ENCODE data around the gene ECHDC1.
"Not testable (repeated sequence)": the region's sequence is repeated elsewhere in the genome, so short reads cannot be mapped to it uniquely, and the experiment has no call there.

ECHDC1 gene

DNA sequence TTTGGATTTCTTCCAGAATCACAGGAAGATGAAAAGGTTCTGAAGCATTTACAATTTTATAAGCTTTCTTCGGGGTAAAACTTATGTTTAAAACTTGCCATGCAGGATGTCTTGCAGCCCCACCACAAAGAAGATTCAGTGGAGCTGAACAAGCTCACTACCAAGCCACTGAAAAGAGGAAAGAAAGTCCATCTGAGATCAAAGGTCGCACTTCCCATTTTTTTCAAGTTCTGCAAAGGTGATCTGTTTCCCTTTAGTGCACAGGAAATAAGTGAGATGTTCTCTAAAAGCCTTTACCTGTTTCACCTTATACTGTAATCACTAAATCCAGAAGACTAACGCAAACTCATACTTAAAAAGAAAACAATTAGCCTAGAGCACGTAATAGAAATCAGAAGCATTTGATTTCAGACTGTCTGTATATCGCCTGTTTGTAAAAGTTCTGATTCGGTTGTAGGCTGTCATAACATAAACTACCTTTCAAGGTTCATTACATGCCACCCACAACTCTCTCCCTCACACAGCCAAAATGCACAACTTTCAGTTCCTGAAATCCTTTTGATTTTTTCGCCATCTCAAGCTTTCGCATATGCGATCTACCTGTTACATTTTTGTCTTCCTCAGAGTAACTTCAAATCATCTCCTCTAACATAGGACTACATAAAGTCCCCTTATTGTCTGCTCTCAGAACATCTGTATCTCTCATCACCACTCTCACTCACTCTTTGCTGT is 1.8 kb downstream of the ECHDC1 start:
- no peak for DNase-seq

DNA sequence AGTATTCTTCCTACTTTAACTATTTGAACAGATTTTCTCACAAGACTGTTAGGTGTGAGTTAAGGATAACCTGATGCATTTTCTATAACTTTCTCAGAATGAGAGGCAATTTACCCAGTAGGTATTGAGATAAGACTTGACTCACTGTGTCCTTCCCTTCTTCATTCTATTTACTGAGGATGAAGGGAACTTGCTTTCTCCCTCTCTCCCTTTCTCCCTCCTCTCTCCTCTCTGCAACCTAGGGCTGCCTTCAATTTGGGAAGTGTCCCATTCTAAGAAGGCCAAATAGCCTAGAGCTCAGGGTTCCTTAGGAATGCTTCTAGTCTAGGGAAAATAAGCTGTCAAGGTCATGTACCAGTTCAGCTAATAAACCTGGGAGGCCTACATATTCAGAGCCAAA is 3.2 kb downstream of the ECHDC1 start:
- no peak for DNase-seq

DNA sequence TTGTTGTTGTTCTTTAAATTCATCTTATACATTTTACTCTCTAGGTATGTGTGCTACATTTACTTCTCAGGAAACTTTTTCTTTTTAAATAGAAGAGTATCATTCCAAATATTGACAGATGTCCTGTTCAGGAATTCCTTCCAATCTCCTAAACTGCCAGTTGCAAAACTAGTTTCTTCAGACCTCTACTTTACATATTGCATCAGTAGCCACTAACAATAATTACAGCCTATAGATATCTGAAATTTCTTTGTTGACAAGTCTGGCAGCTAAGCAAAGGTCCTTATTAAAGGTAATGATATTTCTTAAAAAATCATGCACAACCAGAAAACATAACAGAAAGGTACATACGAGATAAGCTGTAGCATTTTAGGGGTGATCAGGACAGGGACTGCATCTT is 4.5 kb downstream of the ECHDC1 start:
- no peak for DNase-seq

DNA sequence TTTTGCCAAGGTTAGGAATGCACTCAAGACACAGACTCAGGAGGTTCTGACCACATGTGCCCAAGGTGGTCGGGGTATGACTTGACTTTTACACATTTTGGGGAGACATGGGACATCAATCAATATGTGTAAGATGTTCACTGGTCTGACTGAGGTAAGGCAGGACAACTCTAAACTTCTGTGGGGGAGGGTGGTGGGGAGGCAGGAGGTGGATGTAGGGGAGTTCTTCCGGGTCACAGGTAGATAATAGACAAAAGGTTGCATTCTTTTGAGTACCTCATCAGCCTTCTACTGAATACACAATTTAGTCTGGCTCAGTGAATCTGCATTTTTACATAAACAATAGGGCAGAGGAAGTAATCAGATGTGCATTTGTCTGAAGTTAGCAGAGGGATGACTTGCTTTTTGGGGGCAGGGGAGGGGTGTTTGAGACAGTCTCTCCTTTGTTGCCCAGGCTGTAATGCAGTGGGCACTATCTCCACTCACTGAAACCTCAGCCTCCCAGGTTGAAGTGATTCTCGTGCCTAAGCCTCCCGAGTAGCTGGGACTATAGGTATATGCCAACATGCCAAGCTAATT is 10.9 kb downstream of the ECHDC1 start:
- DNase-seq, result no peak

GRCh38 chr6:127331256-127331655 is 12.2 kb downstream of the ECHDC1 start:
- not testable (repeated sequence) for DNase-seq

DNA sequence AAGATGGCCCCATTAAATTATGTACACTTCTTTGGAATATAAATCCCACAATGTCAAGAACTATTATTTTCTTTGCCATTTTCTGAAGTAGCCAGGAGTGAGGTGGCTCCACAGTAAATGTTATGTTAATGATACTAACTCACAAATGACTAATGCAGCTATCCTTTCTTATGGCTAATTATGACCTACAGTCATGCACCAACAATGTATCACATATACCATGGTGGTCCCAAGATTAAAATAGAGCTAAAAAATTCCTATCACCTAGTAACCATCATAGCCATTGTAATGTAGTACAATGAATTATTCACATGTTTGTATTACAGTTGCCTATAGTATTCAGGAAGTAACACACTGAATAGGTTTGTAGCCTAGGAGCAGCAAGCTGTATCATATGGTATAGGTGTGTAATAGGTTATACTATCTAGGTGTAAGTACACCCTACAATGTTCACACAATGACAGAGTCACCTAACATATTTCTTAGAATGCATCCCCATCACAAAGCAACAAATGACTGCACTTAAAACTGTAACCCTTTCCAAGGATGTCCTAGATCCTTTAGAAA is 15.3 kb downstream of the ECHDC1 start:
- DNase-seq, result no peak

DNA sequence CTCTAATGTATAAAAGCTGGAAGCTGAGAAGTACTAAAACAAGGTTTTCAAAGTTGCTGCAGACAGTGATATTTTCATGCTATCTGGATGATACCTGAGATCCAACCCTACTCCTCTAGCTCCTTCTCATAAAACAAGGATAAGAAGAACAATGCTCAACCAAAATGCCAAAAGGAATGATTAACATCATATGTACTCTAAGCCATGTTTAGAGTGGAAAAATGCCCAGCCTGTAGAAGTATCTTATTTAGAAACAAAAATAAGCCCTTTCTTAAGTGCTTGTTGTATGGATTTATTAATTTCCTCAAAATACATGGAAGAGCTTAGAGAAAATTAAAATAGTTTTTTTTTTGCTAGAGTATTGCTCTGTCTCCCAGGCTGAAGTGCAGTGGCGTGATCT is 23.7 kb downstream of the ECHDC1 start:
- no peak for DNase-seq

GRCh38 chr6:127317388-127318128 is 25.9 kb downstream of the ECHDC1 start:
- DNase-seq, result no peak

DNA sequence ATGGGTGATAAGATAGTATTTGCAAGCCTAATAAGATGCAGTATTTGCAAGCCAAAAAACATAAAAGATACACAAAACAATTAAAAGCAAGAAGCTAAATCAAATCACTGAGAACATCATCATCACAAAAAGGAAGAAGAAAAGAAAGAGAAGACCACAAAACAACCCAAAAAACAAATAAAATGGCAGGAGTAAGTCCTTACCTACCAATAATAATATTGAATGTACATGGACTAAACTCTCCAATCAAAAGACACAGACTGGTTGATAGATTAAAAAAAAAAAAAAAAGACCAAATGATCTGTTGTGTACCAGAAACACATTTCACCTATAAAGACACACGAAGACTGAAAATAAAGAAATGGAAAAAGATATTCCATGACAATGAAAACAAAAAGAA is 37.7 kb downstream of the ECHDC1 start:
- DNase-seq, result no peak

DNA sequence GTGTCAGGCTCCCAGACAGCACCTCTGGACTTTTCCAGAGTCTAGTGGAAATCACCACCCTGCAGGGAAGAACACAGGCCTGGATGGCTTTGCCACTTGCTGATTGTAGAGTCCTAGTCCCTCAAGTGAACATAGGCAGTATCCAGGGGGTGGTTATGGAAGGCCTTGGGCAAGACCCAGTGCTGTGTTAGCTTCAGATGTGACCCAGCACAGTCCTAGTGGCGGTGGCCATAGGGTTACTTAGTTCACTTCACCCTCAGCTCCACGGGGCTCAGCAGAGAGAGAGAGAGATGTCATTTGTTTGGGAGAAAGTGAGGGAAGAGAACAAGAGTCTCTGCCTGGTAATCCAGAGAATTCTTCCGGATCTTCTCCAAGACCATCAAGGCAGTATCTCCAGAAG is 39.5 kb downstream of the ECHDC1 start:
- DNase-seq, result no peak

- DNase-seq, result no peak
These were observed 40.4 kb downstream of the ECHDC1 start for GRCh38 chr6:127302728-127303660.

DNA sequence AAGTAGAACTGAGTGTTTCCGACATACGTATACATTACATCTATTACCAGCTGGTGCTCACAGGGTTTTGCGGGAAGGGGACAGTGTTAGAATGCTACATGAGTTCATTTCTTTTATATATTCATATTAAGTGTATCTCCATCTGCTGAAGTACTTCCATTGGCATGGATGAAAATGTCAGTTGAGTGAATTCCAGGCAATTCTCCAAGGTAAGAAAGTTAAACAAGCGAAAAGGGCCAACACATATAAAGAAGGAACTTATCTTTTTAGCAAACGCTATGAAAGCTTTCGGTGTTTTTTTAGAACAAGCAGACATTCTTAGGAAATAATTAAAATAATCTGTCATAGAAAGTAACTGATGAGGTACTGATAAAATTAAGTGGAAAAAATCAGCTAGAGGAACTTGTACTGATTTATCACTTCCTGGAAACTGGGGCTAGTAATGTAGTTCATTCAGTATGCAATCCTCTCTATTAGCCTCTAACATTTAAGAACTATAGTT is 42.2 kb downstream of the ECHDC1 start:
- no peak for DNase-seq

GRCh38 chr6:127300411-127300810 is 43.0 kb downstream of the ECHDC1 start:
- DNase-seq, result no peak

DNA sequence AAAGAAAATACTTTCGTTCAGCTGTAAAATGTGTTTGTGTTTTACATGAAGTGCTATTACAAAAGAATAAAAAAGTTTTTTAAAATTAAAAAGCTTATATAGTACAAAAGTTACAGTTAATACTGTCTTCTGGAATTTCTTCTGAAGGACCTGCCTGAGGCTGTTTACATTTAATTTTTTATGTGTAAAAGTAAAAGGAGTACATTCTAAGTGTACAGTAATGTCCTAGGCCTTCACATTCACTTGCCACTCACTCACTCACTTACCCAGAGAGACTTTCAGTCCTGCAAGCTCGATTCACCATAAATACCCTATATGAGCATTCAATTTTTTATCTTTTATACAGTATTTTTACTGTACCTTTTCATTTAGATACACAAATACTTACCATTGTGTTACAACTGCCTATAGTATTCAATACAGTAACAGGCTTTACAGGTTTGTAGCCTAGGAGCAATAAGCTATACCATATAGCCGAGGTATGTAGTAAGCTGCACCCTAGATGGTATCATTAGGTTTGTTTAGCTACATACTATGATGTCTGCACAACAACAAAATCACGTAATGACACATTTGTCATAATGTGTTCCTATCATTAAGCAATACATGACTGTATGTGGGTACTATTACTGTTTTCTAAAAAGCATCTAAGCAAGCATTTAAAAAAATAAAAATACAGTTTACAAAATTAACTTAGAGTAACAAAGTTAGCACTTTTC is 43.7 kb downstream of the ECHDC1 start:
- no peak for DNase-seq

- no peak for DNase-seq
These were observed 44.9 kb downstream of the ECHDC1 start for GRCh38 chr6:127298475-127298874.

GRCh38 chr6:127297502-127298070 is 45.8 kb downstream of the ECHDC1 start:
- no peak for DNase-seq

GRCh38 chr6:127291495-127291894 is 51.9 kb downstream of the ECHDC1 start:
- no peak for DNase-seq

DNA sequence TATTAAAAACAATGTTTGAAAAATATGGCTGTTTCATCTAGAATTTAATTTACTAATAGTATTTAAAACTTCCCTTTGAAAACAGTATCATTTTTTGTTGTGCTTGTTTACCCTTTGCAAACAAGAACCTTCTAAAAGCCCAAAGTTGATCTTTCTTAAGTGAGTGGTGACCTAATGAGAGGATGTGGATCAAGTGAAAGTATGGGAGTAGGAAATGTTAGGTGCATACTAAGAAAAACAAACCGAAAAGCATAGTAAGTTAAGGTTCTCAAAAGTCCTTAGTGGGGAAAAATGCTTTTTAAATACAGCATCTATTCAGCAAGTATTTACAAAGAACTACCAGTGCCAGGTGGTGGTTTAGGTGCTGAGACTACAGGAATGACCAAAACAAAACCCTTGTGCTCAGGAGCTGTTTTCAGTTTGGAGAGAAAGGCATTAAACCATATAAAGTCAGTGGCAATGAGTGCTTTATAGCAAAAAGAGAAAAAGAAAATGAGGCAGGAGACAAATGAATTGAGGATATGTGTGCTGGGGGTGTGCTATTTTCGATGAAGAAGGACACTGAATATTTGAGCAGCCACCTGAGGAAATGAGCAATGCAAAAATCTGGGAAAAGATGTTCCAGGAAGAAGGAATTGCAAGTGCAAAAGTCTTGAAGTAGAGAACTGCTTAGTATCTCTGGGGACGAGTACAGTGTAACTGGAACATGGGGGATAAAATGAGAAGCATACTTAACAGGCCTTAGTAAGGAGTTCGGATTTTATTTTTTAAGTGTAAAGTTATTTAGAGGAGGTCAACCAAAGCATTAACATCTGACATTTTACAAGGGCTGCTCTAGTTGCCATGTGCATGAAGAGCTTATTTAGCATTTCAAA is 52.8 kb downstream of the ECHDC1 start:
- DNase-seq, result no peak

GRCh38 chr6:127289934-127290333 is 53.5 kb downstream of the ECHDC1 start:
- no peak for DNase-seq

GRCh38 chr6:127288705-127289104 is 54.7 kb downstream of the ECHDC1 start:
- DNase-seq, result no peak

Measured in NCI-H2081 treated with DMSO at 0.1 percent for 48 hours (cell line).